Esophagus squamous epithelium (tissue), 4 donors: ENCODE data around the gene LRP2.

ENCODE experiments used
- POLR2A ChIP-seq, 4 donors: fragments of 450-650 bp; IDR thresholded peaks; one replicate each; pipeline ENCODE4 v1.6.1; 2017; ENCODE audit warnings: antibody characterized with exemption in 4 of 4, mild to moderate bottlenecking in 4 of 4, moderate library complexity in 3 of 4
- TF ChIP-seq, protein P1 (sequence below), 6 experiments: fragments of 450-650 bp in 4 of 6; fragments of 200-600 bp in 2 of 6; sonication (generic) in 2 of 6; IDR thresholded peaks; one replicate each; pipeline ENCODE4 v1.5.1; 2016 to 2019; ENCODE audit warnings: antibody characterized with exemption in 6 of 6, mild to moderate bottlenecking in 4 of 6, moderate library complexity in 4 of 6

GRCh38 chr2:169162613-169163012 is 199.7 kb downstream of the LRP2 start:
- TF ChIP-seq, protein P1, sequence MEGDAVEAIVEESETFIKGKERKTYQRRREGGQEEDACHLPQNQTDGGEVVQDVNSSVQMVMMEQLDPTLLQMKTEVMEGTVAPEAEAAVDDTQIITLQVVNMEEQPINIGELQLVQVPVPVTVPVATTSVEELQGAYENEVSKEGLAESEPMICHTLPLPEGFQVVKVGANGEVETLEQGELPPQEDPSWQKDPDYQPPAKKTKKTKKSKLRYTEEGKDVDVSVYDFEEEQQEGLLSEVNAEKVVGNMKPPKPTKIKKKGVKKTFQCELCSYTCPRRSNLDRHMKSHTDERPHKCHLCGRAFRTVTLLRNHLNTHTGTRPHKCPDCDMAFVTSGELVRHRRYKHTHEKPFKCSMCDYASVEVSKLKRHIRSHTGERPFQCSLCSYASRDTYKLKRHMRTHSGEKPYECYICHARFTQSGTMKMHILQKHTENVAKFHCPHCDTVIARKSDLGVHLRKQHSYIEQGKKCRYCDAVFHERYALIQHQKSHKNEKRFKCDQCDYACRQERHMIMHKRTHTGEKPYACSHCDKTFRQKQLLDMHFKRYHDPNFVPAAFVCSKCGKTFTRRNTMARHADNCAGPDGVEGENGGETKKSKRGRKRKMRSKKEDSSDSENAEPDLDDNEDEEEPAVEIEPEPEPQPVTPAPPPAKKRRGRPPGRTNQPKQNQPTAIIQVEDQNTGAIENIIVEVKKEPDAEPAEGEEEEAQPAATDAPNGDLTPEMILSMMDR (IDR thresholded peaks at IDR 0.05) = no peak
- TF ChIP-seq POLR2A (IDR thresholded peaks at IDR 0.05) = no peak
